ENCODE measurements around the gene ACSBG1.

DNA sequence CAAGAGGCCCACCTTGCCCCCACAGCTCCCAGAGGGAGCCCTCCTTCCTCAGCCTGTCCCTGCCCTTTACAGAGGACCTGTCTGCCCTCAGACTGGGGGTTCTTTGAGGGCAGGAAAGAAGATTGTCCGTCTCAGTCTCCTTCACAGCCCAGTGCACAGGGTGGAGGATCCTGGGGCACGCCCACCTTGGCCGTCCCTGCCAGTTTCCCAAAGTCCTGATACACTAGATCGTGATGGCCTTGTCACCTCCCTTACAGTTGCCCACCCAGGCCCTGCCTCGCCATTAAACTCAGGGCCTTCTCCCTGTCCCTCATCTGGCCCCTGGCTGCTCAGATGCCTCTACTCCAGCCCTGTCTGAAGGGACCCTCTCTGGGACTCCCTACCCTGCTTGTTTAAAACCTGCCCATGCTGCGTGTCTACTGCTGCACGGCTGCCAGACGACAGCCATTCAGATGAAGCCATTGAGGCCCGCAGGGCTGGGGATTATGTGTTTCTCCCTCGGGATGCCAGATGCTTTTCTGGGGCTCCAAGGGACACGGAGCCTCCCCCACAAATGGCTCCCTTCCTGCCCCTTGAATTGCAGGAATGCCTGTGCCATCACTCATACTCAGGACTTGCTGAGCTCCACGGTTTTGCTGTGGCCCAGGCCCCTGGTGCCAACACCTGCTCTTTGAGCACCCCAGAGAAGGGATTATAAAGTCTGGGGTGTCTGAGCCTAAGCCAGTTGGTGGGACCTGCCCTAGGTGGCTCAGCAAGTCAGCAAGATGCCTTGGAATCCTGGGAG lies 27.8 kb downstream of the ACSBG1 start:
- TF ChIP-seq CTCF (optimal IDR thresholded peaks at IDR 0.05 in 1 of 3, IDR thresholded peaks at IDR 0.05 in 1 of 3, conservative IDR thresholded peaks at IDR 0.05 in 1 of 3; ENCODE audit: extremely low read depth in 1 of 3, insufficient read depth in 2 of 3, low read length in 3 of 3) (no peak), EZH2 (IDR thresholded peaks at IDR 0.05; ENCODE audit: low read length) (no peak)

Data from keratinocyte (primary cell).